Fibroblast of skin of back (primary cell): Measurements from ENCODE around the gene AIFM2. TPM values are rescaled to one million over a fixed set of nuclear protein-coding genes. Genes with fewer than 3 reads are reported as not detected.
"Not testable (repeated sequence)": the region's sequence is repeated elsewhere in the genome, so short reads cannot be mapped to it uniquely, and the experiment has no call there.

Source experiments
- DNase-seq: peaks from one replicate; pipeline ENCODE4 v3.0.0-alpha.2; 2013
- polyA plus RNA-seq, 2 experiments: library from polyadenylated mRNA; unstranded; fragments of 120-200 nt; gene quantifications; one replicate each; pipeline ENCODE4 v1.2.1, GENCODE V29; 2013; ENCODE audit not compliant: insufficient read length in 2 of 2

The AIFM2 gene
- 19.2 TPM for polyA plus RNA-seq (2013, experiment 1 of 2; ENCODE audit: insufficient read length)
- polyA plus RNA-seq (2013, experiment 2 of 2; ENCODE audit: insufficient read length) = 11.4 TPM

DNA sequence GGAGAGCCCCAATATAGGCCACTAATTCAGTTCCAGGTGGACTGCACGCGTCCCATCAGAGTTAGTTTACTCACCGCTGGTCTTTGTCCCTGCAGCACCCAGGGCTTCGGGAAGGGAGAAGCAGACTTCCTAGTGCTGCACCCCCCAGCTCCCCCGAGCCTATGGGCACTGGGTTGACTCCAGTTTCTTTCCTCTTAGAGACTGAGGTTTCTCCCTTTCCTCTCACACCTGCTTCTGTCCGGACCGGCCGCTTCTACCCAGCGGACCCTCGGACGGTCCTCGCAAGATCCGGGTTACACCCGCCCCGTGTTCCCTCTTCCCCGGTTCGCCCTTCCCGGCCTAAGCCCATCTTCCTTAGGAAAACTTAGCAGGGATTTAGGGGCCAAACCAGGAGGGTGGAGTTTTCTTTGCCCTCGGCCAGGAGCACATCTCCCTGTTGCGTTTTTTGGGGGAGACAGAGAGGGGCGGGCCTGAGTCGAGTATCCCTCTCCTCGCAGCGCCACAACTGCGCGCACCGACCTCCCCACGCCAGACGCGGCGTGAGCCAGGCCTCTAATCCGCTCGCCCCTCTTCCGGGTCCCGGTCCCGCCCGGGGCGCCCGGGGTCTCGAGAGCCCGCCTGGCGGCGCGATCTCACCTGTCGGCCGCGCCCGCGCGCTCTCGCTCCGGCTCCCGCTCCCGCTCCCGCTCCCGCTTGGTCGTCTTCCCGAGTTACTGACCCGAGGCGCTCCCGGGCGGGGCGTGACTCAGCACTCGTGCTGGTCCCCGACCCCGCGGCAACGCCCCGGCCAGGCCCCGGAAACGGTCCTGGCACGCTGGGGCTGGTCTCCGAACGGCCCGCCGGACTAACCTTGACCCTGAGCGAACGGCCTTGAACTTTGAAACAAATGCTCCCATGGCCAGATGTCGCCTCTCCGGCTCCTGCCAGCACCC lies at the start of gene AIFM2:
Gene AIFM2, minus strand, starts transcription at position 728 of the 932 bp plus-strand sequence. CDS start 8,741 bp downstream, outside the sequence.
- DNase-seq = peak; percentile 75

DNA sequence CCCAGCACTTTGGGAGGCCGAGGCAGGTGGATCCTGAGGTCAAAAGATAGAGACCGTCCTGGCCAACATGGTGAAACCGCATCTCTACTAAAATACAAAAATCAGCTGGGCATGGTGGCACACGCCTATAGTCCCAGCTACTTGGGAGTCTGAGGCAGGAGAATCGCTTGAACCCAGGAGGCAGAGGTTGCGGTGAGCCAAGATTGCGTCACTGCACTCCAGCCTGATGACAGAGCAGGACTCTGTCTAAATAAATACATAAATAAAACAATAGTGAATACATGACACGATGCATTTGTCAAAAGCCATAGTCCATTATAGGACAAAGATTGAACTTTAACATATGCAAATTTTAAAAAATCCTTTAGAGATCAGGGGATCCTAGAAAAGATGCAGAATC lies 46.6 kb upstream of the AIFM2 start:
- not testable (repeated sequence) for DNase-seq

- DNase-seq = no peak
Measured at GRCh38 chr10:70178139-70178725, 45.6 kb upstream of the AIFM2 start.

- no peak for DNase-seq
Measured at GRCh38 chr10:70176441-70176840, 43.8 kb upstream of the AIFM2 start.

- peak; percentile 57 for DNase-seq
Measured at GRCh38 chr10:70175516-70175915, 42.9 kb upstream of the AIFM2 start.

DNA sequence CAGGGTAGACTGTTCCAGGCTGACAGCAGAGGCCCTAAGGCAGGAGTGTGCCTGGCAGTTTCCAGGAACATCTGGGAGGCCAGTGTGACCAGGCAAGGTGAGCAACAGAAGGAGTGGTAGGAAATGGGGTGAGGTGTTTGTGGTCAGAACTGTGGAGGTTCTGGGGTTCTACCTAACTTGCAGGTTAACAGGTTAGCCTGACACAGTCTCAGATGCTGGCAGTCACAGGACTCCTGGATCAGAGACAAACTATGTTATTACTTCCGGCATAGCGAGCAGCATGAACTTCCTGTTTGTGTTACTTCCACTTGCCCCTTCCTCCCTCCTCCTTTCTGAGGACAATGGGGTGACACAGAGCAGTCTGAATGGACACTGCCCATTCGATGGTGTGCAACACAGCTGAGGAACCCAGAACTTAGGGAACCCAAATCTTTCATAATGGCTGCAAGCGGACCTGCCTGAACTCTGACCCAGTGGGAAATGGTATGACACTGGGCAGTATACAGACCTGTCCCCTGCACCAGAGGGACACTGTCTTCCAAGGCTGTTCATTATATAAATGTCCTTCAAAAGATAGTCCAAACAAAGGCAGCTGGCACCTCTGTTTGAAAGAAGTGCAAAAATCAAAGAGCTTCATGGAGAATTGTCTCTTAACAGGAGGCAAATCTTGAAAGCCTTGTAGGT lies 41.6 kb upstream of the AIFM2 start:
- DNase-seq = no peak

DNA sequence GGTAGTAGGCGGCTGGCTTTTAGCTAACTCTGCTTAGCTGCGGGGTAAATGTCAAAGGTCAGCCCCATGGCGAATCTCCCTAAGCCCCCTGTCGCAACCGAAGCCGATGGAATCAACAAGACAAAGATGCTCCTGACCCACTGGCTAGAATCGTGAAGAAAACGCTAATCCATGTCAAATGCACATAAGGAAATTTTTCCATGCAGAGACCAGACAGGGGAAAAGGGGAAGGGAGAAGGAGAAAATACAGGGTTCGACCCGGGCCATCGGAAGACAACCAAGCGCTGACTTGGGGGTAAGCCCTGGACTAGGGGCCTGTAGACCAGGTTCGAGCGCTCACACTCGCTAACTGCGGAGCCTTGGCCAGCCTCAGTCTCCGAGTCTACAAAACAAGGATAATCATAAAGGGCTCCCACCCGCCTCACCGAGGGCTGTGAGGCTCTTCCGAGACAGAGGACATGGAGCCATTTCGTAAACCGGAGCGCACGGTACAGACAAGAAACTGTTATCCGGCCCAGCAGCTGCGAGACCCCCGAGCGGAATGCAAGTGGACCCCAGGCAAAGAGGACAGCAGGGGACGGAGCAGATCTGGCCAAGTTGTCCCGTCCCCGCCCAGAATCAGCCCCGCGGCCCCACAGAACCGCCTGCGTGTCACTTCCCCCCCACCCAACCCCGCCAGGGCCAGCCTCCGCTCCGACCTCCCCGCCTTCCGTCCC lies 37.2 kb upstream of the AIFM2 start:
- no peak for DNase-seq

GRCh38 chr10:70169011-70169410 lies 36.4 kb upstream of the AIFM2 start:
- no peak for DNase-seq

- no peak for DNase-seq
Measured at GRCh38 chr10:70167246-70167645, 34.6 kb upstream of the AIFM2 start.

DNA sequence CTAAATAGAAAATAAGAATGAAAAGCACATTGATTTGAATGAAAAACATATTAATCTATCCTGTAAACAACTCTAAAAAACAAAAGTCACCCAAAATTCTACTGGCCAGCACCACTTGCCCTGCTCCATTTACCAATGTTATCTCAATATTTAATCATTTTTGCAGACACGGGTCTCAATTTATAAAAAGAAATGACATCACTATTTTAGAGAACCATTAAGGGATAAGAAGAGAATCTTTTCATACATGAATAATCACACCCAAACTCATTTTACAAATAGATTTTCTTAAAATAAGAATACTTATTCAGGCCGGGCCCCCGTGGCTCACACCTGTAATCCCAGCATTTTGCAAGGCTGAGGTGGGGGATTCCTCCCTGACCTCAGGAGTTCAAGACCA lies 33.8 kb upstream of the AIFM2 start:
- no peak for DNase-seq

DNA sequence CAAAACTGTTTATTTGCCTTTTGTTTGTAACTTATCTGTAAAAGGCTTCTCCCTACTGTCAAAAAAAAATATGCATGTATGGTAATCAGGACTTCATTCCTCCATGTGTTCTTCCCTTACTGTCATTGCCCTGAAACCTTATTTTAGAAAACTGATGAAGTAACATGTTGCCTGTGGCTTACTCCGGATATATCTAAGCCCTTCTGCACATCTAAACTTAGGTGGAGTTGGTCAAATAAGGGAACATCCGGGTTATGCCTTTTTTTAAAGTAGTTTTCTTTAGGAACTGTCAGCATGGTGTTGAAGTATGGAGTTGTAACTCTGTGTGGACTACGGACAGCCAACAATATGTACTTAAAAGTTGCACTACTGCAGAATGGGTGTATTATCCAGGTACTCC lies 31.5 kb upstream of the AIFM2 start:
- DNase-seq = no peak

DNA sequence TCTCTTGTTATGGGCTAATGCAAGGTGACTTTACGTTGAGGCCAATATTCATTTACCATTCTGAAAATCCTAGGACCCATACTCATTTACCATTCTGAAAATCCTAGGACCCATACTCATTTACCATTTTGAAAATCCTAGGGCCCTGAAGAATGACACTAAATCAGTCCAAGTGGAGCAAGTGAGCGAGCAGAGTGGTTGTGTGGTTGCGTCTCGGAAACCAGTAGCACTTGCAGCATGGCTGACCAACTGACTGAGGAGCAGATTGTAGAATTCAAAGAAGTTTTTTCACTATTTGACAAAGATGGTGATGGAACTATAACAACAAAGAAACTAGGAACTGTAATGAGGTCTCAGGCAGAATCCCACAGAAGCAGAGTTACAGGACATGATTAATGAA lies 30.8 kb upstream of the AIFM2 start:
- DNase-seq = no peak

- no peak for DNase-seq
Measured at GRCh38 chr10:70162892-70163201, 30.2 kb upstream of the AIFM2 start.

DNA sequence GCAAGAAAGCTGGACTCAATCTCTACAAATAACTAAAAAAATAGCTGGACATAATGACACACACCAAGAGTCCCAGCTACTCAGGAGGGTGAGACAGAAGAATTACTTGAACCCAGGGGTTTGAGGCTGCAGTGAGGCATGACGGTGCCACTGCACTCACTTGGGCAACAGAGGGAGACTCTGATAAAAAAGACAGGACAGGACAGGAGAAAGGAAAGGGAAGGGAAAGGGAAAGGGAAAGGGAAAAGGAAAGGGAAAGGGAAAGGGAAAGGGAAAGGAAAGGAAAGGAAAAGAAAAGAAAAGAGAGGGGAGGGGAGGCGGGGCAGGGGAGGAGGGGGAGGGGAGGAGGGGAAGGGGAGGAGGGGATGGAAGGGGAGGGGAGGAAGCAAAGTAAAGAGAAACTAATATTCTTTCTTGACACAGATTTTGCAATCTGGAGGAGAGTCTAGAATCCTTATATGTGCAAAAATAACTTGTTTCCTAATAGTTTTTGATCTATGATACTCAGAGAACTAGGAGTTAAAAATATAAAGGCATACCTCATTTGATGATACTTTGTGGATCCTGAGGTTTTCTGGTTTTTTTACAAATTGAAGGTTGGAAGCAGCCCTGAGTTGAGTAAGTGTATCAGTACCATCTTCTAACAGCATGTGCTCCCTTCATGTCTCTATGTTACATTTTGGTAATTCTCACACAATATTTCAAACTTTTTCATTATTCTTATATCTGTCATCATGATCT lies 29.7 kb upstream of the AIFM2 start:
- no peak for DNase-seq

- DNase-seq = no peak
Measured at GRCh38 chr10:70160798-70161197, 28.2 kb upstream of the AIFM2 start.

- not testable (repeated sequence) for DNase-seq
Measured at GRCh38 chr10:70159366-70159765, 26.7 kb upstream of the AIFM2 start.

GRCh38 chr10:70158113-70158512 lies 25.5 kb upstream of the AIFM2 start:
- DNase-seq = no peak

DNA sequence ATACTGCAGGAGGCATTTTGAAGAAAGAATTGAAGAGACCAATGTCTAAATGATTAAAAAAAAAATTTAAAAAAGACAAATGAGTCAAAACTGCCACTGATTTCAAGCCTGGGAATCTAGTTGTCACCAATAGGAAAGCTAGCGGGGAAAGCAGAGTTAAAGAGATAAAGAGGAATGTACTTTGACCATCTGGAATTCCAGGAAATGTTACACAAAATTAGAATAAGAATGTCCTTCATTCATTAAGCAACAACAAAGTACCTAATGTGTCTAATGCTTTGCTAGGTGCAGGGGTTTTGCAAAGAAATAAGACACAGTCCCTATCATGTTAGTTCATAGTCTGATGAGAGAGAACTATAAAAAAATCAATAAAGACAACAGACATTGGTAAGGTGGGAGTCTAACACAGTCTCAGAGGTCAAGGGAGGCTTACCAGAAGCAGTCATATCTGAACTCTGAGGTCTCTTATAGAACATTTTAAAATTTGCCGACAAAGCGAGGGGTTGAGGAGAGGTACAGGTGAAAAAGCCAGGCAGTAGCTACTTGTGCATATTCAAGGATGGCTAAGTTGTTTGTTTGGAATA lies 22.7 kb upstream of the AIFM2 start:
- no peak for DNase-seq

DNA sequence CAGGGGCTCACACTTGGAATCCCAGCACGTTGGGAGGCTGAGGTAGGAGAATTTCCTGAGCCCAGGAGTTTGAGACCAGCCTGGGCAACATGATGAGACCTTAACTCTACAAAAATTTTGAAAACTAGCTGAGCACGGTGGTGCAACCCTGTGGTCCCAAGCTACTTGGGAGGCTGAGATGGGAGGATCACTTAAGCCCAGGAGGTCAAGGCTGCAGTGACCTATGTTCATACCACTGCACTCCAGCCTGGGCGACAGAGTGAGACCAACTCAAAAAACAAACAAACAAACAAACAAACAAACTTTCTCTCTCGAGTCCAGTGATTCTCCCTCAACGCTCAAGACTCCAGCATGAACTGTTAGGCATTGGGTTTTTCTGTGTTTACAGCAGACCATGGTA lies 15.9 kb upstream of the AIFM2 start:
- DNase-seq = no peak

DNA sequence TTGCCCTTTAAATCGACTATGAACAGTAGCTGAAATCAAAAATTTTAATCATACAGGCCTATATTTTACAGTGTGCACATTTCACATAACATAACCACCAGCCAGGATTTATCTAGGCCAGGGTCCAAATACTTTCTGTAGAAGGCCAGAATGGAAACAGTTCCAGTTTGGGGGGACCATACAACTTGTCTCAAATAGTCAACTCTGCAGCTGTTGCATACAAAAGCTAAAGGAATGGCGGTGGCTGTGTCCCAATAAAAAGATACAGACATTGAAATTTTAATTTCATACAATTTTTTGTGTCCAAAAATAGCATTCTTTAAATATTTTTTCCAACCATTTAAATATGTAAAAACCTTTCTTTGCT lies 14.6 kb upstream of the AIFM2 start:
- DNase-seq = no peak

DNA sequence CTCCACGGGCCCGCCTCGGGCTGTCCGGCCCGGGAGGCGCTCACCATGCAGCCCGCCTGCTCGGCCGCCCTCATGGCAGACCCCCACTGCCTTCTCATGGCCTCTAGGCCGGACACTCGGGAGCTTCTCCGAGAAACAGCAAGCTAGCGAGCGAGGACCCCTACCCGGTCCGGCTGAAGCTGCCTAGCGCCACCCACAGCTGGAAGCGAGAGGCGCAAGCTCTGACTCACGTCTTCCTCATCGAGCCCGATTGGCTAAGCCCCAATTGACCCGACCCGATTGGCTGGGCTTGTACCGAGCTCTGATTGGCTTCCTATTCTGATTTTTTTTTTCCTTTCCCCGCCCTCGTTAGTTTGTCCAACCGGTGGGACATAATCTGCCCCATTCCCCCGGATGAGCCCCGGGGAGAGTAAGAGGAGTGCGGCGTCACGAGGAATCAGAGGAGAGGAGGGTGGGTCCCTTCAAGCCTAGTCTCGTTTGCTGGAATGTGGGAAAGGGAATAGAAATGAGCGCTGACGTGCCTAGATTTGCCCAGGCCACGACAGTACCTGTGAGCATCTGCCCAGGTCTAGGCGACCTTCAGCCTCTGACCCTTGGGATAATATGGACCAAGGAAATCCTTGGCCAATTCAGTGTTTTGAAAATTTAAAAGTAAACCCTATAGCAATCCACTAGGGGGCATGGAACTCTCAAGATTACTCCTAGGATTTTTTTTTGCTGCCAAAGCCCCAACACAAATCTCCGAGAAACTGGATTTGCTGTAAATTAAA lies 14.0 kb upstream of the AIFM2 start, which contains the start of gene TYSND1:
Gene TYSND1, minus strand, starts transcription at position 212 of the 770 bp plus-strand sequence. Its CDS starts 114 bp downstream, at position 98.
- DNase-seq = peak; percentile 99
